Astrocyte (in vitro differentiated cells and primary cell): ENCODE results near the gene ABCA3.

Source experiments
- EZH2 ChIP-seq: IDR thresholded peaks from 2 replicates; pipeline ENCODE4 v1.6.1; 2012; ENCODE audit warnings: mild to moderate bottlenecking, low read length, inconsistent platforms; ENCODE audit not compliant: insufficient read depth
- TF ChIP-seq, protein P1 (sequence below): IDR thresholded peaks from 2 replicates; pipeline ENCODE4 v1.5.1; 2011; ENCODE audit warnings: low read depth, mild to moderate bottlenecking, inconsistent platforms, low read length, moderate library complexity; ENCODE audit not compliant: insufficient read depth

DNA sequence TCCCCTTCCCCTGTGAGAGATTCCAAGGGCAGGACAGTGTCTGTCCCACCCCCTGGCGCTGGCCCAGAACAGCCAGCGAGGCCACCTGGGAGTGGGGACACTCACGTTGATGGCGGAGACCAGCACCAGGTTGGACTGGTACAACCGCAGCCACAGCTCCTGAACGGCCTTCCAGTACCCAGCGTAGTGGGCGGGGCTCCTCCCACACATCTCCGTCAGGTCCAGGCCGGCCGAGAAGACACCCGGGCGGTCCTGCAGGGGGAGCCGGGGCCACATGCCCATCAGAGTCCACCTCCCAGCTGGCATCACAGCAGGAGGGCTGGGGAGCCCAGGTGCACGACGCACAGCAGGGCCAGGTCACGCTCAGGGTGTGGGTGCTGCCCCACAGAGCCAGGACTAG is 96.2 kb downstream of the ABCA3 start:
- TF ChIP-seq, protein P1, sequence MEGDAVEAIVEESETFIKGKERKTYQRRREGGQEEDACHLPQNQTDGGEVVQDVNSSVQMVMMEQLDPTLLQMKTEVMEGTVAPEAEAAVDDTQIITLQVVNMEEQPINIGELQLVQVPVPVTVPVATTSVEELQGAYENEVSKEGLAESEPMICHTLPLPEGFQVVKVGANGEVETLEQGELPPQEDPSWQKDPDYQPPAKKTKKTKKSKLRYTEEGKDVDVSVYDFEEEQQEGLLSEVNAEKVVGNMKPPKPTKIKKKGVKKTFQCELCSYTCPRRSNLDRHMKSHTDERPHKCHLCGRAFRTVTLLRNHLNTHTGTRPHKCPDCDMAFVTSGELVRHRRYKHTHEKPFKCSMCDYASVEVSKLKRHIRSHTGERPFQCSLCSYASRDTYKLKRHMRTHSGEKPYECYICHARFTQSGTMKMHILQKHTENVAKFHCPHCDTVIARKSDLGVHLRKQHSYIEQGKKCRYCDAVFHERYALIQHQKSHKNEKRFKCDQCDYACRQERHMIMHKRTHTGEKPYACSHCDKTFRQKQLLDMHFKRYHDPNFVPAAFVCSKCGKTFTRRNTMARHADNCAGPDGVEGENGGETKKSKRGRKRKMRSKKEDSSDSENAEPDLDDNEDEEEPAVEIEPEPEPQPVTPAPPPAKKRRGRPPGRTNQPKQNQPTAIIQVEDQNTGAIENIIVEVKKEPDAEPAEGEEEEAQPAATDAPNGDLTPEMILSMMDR: no peak
- TF ChIP-seq EZH2: no peak
